ENCODE data around the gene SLC4A2. TPM values are rescaled to one million over a fixed set of nuclear protein-coding genes. Genes with fewer than 3 reads are reported as not detected.

Gene SLC4A2
- total RNA-seq, 1 donor from 2014 or later: 127 TPM

- intact Hi-C loops (cut with micrococcal nuclease): loop anchor here (1.0 to 2.0 kb wide), 6 partner anchors 19 to 169 kb away; partner anchors contain the start of genes ABCB8, ABCF2 and FASTK
- Mint-ChIP-seq H3K9me3 (no peaks in the 10 kb centered on the region), H3K4me3 (peak overlapping the region; percentile 99), H3K36me3 (ENCODE audit: low read depth) (peaks cover 5% of the 10 kb centered on the region), H3K27me3 (no peaks in the 10 kb centered on the region), H3K4me1 (peaks cover 38% of the 10 kb centered on the region), H3K27ac (peak overlapping the region; percentile 88)
- DNase-seq: peak; percentile 99
Observed at GRCh38 chr7:151057989-151058780, 1.2 kb upstream of the SLC4A2 start.

GRCh38 chr7:151058781-151059366 is 515 bp upstream of the SLC4A2 start:
- intact Hi-C loops (cut with micrococcal nuclease): loop anchor here (1.0 to 2.0 kb wide), 6 partner anchors 20 to 168 kb away; partner anchors contain the start of genes ABCB8, ABCF2 and FASTK
- no peaks in the 10 kb centered on the region for H3K27me3 Mint-ChIP-seq
- peak; percentile 77 for DNase-seq
- H3K4me3 Mint-ChIP-seq: peak overlapping the region; percentile 99
- no peaks in the 10 kb centered on the region for H3K9me3 Mint-ChIP-seq
- H3K36me3 Mint-ChIP-seq (ENCODE audit: low read depth): peaks cover 5% of the 10 kb centered on the region
- peak overlapping the region; percentile 88 for H3K27ac Mint-ChIP-seq
- peaks cover 36% of the 10 kb centered on the region for H3K4me1 Mint-ChIP-seq

- Mint-ChIP-seq H3K36me3 (ENCODE audit: low read depth) (peaks cover 5% of the 10 kb centered on the region), H3K4me3 (peak overlapping the region; percentile 99), H3K27ac (peak overlapping the region; percentile 83), H3K27me3 (no peaks in the 10 kb centered on the region), H3K9me3 (no peaks in the 10 kb centered on the region), H3K4me1 (peaks cover 36% of the 10 kb centered on the region)
- DNase-seq: no peak
- intact Hi-C loops (cut with micrococcal nuclease): no loop called here
Observed at GRCh38 chr7:151060113-151060415, 675 bp downstream of the SLC4A2 start.

GRCh38 chr7:151060416-151061212 is 1.2 kb downstream of the SLC4A2 start:
- peak; percentile 65 for DNase-seq
- H3K9me3 Mint-ChIP-seq: no peaks in the 10 kb centered on the region
- intact Hi-C loops (cut with micrococcal nuclease): no loop called here
- H3K27me3 Mint-ChIP-seq: no peaks in the 10 kb centered on the region
- H3K4me1 Mint-ChIP-seq: peaks cover 36% of the 10 kb centered on the region
- H3K27ac Mint-ChIP-seq: peak overlapping the region; percentile 83
- peaks cover 10% of the 10 kb centered on the region for H3K36me3 Mint-ChIP-seq (ENCODE audit: low read depth)
- peak overlapping the region; percentile 99 for H3K4me3 Mint-ChIP-seq

GRCh38 chr7:151061213-151062110 is 2.1 kb downstream of the SLC4A2 start:
- peaks cover 33% of the 10 kb centered on the region for H3K4me1 Mint-ChIP-seq
- H3K27me3 Mint-ChIP-seq: no peaks in the 10 kb centered on the region
- peak overlapping the region; percentile 99 for H3K4me3 Mint-ChIP-seq
- H3K27ac Mint-ChIP-seq: peak overlapping the region; percentile 76
- DNase-seq: no peak
- intact Hi-C loops (cut with micrococcal nuclease): no loop called here
- H3K9me3 Mint-ChIP-seq: no peaks in the 10 kb centered on the region
- peaks cover 10% of the 10 kb centered on the region for H3K36me3 Mint-ChIP-seq (ENCODE audit: low read depth)

GRCh38 chr7:151062111-151062398 is 2.7 kb downstream of the SLC4A2 start:
- peak overlapping the region; percentile 99 for H3K4me3 Mint-ChIP-seq
- DNase-seq: no peak
- intact Hi-C loops (cut with micrococcal nuclease): no loop called here
- no peaks in the 10 kb centered on the region for H3K27me3 Mint-ChIP-seq
- H3K36me3 Mint-ChIP-seq (ENCODE audit: low read depth): peaks cover 12% of the 10 kb centered on the region
- H3K27ac Mint-ChIP-seq: no peak overlapping the region
- peaks cover 27% of the 10 kb centered on the region for H3K4me1 Mint-ChIP-seq
- no peaks in the 10 kb centered on the region for H3K9me3 Mint-ChIP-seq

GRCh38 chr7:151062399-151063211 is 3.2 kb downstream of the SLC4A2 start:
- intact Hi-C loops (cut with micrococcal nuclease): no loop called here
- no peak for DNase-seq
- H3K27ac Mint-ChIP-seq: no peak overlapping the region
- H3K36me3 Mint-ChIP-seq (ENCODE audit: low read depth): peaks cover 12% of the 10 kb centered on the region
- H3K4me3 Mint-ChIP-seq: no peak overlapping the region
- H3K27me3 Mint-ChIP-seq: no peaks in the 10 kb centered on the region
- H3K9me3 Mint-ChIP-seq: no peaks in the 10 kb centered on the region
- peaks cover 22% of the 10 kb centered on the region for H3K4me1 Mint-ChIP-seq

GRCh38 chr7:151063212-151063561 is 3.8 kb downstream of the SLC4A2 start:
- Mint-ChIP-seq H3K4me3 (no peak overlapping the region), H3K9me3 (no peaks in the 10 kb centered on the region), H3K27me3 (no peaks in the 10 kb centered on the region), H3K4me1 (peaks cover 22% of the 10 kb centered on the region), H3K27ac (no peak overlapping the region), H3K36me3 (ENCODE audit: low read depth) (peaks cover 17% of the 10 kb centered on the region)
- no peak for DNase-seq
- intact Hi-C loops (cut with micrococcal nuclease): no loop called here

- DNase-seq: no peak
- Mint-ChIP-seq H3K27me3 (no peaks in the 10 kb centered on the region), H3K4me3 (no peak overlapping the region), H3K9me3 (no peaks in the 10 kb centered on the region), H3K36me3 (ENCODE audit: low read depth) (peaks cover 22% of the 10 kb centered on the region), H3K27ac (no peak overlapping the region), H3K4me1 (peaks cover 14% of the 10 kb centered on the region)
- intact Hi-C loops (cut with micrococcal nuclease): no loop called here
Observed at GRCh38 chr7:151064454-151064853, 5.1 kb downstream of the SLC4A2 start.

GRCh38 chr7:151064993-151065392 is 5.6 kb downstream of the SLC4A2 start:
- intact Hi-C loops (cut with micrococcal nuclease): no loop called here
- DNase-seq: no peak
- Mint-ChIP-seq H3K27me3 (no peaks in the 10 kb centered on the region), H3K27ac (no peak overlapping the region), H3K4me1 (peaks cover 14% of the 10 kb centered on the region), H3K4me3 (no peak overlapping the region), H3K9me3 (no peaks in the 10 kb centered on the region), H3K36me3 (ENCODE audit: low read depth) (peaks cover 22% of the 10 kb centered on the region)

GRCh38 chr7:151065516-151065915 is 6.1 kb downstream of the SLC4A2 start:
- no peaks in the 10 kb centered on the region for H3K27me3 Mint-ChIP-seq
- H3K9me3 Mint-ChIP-seq: no peaks in the 10 kb centered on the region
- intact Hi-C loops (cut with micrococcal nuclease): no loop called here
- DNase-seq: no peak
- H3K27ac Mint-ChIP-seq: no peak overlapping the region
- no peak overlapping the region for H3K4me3 Mint-ChIP-seq
- H3K4me1 Mint-ChIP-seq: peaks cover 13% of the 10 kb centered on the region
- H3K36me3 Mint-ChIP-seq (ENCODE audit: low read depth): peaks cover 23% of the 10 kb centered on the region

GRCh38 chr7:151066273-151066974 is 7.0 kb downstream of the SLC4A2 start:
- H3K4me3 Mint-ChIP-seq: no peak overlapping the region
- DNase-seq: no peak
- H3K27ac Mint-ChIP-seq: no peak overlapping the region
- H3K9me3 Mint-ChIP-seq: no peaks in the 10 kb centered on the region
- no peaks in the 10 kb centered on the region for H3K27me3 Mint-ChIP-seq
- H3K4me1 Mint-ChIP-seq: peaks cover 5% of the 10 kb centered on the region
- intact Hi-C loops (cut with micrococcal nuclease): no loop called here
- peaks cover 24% of the 10 kb centered on the region for H3K36me3 Mint-ChIP-seq (ENCODE audit: low read depth)

All from activated CD4-positive, alpha-beta T cell treated with anti-CD3 and anti-CD28 coated beads, Interleukin-2, amount 10 ng/mL, durations not matched to agents 24 days and 14 days (primary cell).